ENCODE measurements around the gene CLIP4. TPM values are rescaled to one million over a fixed set of nuclear protein-coding genes. Genes with fewer than 3 reads are reported as not detected.

CLIP4 gene
- total and polyA plus RNA-seq, 2 of the 4 experiments (the other 2 are of a cell fraction), result 29.7 to 66.3 TPM

DNA sequence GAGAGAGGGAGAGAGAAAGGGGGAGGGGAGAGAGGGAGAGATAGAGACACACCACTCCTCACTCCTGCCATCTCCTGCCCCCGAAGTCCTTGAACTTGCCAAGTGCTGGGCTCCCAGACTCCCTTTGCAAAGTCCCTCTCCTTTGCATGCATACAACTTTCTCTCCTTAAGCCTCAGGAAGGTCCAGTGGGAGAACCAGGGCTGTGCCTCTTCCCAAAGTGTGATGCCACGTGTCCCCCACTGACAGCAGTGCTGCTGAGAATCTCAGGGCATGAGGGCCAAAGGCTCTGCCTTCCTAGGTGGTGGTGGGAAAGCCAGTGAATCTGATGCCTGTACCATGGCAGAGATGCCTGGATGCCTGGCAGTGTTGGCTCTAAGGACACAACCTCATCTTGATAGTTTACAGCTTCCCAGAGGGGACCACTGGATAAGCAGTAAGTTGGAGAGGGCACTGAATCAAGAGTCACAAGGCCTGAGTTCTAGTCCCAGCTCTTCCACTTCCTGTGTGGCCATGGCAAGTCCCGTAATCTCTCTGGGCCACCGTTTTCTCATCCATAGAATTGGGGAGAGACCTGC is 103.4 kb downstream of the CLIP4 start:
- Histone ChIP-seq H3K4me2 (ENCODE audit: low read depth, low read length) (no peak overlapping the region), H2AFZ (replicated peaks; ENCODE audit: low read length, poor library complexity) (no peak overlapping the region), H3K4me3 (ENCODE audit: insufficient read depth, low read depth, low read length) (no peak overlapping the region), H2BK120ac (ENCODE audit: low read depth, low read length) (no peak overlapping the region), H3K18ac (ENCODE audit: low read depth, low read length) (no peak overlapping the region), H3K4me1 (ENCODE audit: control insufficient read depth, insufficient read depth, low read length) (peaks cover 2% of the 10 kb centered on the region; the same call in 1 of the 2 replicates), H4K5ac (ENCODE audit: low read depth, low read length) (no peak overlapping the region), H4K8ac (ENCODE audit: low read depth in 2 of 2, low read length in 2 of 2) (no peak overlapping the region), H3K14ac (replicated peaks; ENCODE audit: low read depth, low read length) (no peak overlapping the region), H3K79me1 (ENCODE audit: low read depth in 1 of 2, low read length in 2 of 2) (no peaks in the 10 kb centered on the region), H3K9me1 (ENCODE audit: insufficient read depth, low read length) (peaks cover 3% of the 10 kb centered on the region; the same call in 1 of the 2 replicates), H3K27me3 (ENCODE audit: control insufficient read depth, insufficient read depth, low read length) (peaks cover 22% of the 10 kb centered on the region), H3K4ac (ENCODE audit: low read depth, low read length) (no peak overlapping the region), H3K9ac (ENCODE audit: low read depth, low read length) (no peak overlapping the region), H3K56ac (ENCODE audit: extremely low read depth, insufficient read depth, low read length) (no peak overlapping the region), H3K9me3 (ENCODE audit: control insufficient read depth, insufficient read depth, low read length) (no peaks in the 10 kb centered on the region), H4K91ac (ENCODE audit: insufficient read depth, low read depth, low read length) (no peak overlapping the region), H2BK15ac (ENCODE audit: low read depth, low read length) (no peak overlapping the region), H2AK5ac (ENCODE audit: low read depth, low read length) (no peak overlapping the region), H3K23ac (ENCODE audit: low read depth, low read length) (no peak overlapping the region; the same call in 1 of the 2 replicates), H3K36me3 (ENCODE audit: control insufficient read depth, insufficient read depth, low read length) (no peaks in the 10 kb centered on the region), H2BK5ac (ENCODE audit: low read depth, low read length, poor library complexity, severe bottlenecking) (no peak overlapping the region), H4K20me1 (ENCODE audit: insufficient read depth, low read length) (no peaks in the 10 kb centered on the region), H3K27ac (ENCODE audit: insufficient read depth, low read length) (no peak overlapping the region), H2BK20ac (ENCODE audit: low read depth, low read length) (no peak overlapping the region), H2AK9ac (replicated peaks; ENCODE audit: low read depth, low read length, poor library complexity) (no peak overlapping the region)
- BruUV-seq (replicated peaks), result no TSS peak
- ChIA-PET POLR2A (ENCODE audit: unreplicated experiment) (no interaction called here), CTCF (no interaction called here)
- no peak for TF ChIP-seq MAFK (IDR thresholded peaks at IDR 0.05; ENCODE audit: low read depth, low read length)
- dilution Hi-C loops (cut with HindIII; ENCODE audit: low sequenced_read_pairs, unreplicated experiment) (no loop called here), in situ Hi-C loops (cut with MboI; ENCODE audit: low sequenced_read_pairs) (no loop called here), intact Hi-C loops (cut with micrococcal nuclease) (no loop called here)
- WGBS, 2 experiments (ENCODE audit: extremely low coverage in 2 of 2, insufficient read length in 1 of 2), result no CpG with 5 or more reads among the region's 4 CpGs
- DNase-seq, result no peak
- no peak for ATAC-seq (ENCODE audit: low read depth)
